GM23338 (cell line): Measurements from ENCODE around the gene PARP3. TPM values are rescaled to one million over a fixed set of nuclear protein-coding genes. Genes with fewer than 3 reads are reported as not detected.

ENCODE experiments used
- ATAC-seq: fragments of 200-7000 bp; cut with Tn5 transposase; 3 replicates; pipeline ENCODE4 v1.9.1; 2020
- DNase-seq: peaks from one replicate; pipeline ENCODE4 v3.0.0-alpha.2; 2015; ENCODE audit warnings: low spot score
- H2AFZ ChIP-seq: fragments of 200-600 bp; sonication (generic); 2 replicates; pipeline ENCODE4 v1.8.0; 2016; ENCODE audit warnings: antibody characterized with exemption, mild to moderate bottlenecking, moderate library complexity
- H3F3A ChIP-seq: fragments of 200-600 bp; sonication (generic); replicated peaks from 2 replicates; pipeline ENCODE4 v1.8.0; 2017; ENCODE audit warnings: antibody characterized with exemption, mixed run types, low read depth
- H3K27ac ChIP-seq: fragments of 200-600 bp; sonication (generic); 2 replicates; pipeline ENCODE4 v1.6.1; 2016; ENCODE audit warnings: low read depth
- H3K27me3 ChIP-seq: fragments of 200-600 bp; sonication (generic); 2 replicates; pipeline ENCODE4 v1.8.0; 2016; ENCODE audit warnings: mild to moderate bottlenecking, mixed run types, moderate library complexity; ENCODE audit not compliant: insufficient read depth
- H3K36me3 ChIP-seq: fragments of 200-600 bp; sonication (generic); 2 replicates; pipeline ENCODE4 v1.8.0; 2016; ENCODE audit warnings: mild to moderate bottlenecking; ENCODE audit not compliant: insufficient read depth
- H3K4me1 ChIP-seq: fragments of 200-600 bp; sonication (generic); 2 replicates; pipeline ENCODE4 v1.8.0; 2016; ENCODE audit warnings: mild to moderate bottlenecking, moderate library complexity; ENCODE audit not compliant: insufficient read depth
- H3K4me2 ChIP-seq: fragments of 200-600 bp; sonication (generic); 2 replicates; pipeline ENCODE4 v1.7.1; 2017; ENCODE audit warnings: mixed run types
- H3K4me3 ChIP-seq: fragments of 200-600 bp; sonication (generic); 2 replicates; pipeline ENCODE4 v1.6.1; 2016; ENCODE audit warnings: mixed run types
- H3K79me2 ChIP-seq: fragments of 200-600 bp; sonication (generic); replicated peaks from 2 replicates; pipeline ENCODE4 v1.8.0; 2017; ENCODE audit warnings: mild to moderate bottlenecking; ENCODE audit not compliant: insufficient read depth
- H3K9me2 ChIP-seq: fragments of 200-600 bp; sonication (generic); 2 replicates; pipeline ENCODE4 v1.8.0; 2017; ENCODE audit not compliant: insufficient read depth
- H4K20me1 ChIP-seq: fragments of 200-600 bp; sonication (generic); replicated peaks from 2 replicates; pipeline ENCODE4 v1.8.0; 2017; ENCODE audit warnings: mild to moderate bottlenecking; ENCODE audit not compliant: insufficient read depth
- H3K27ac Mint-ChIP-seq: 2 replicates; pipeline ENCODE4 v1.8.0; 2020; ENCODE audit warnings: inconsistent platforms, mild to moderate bottlenecking, moderate library complexity, mixed read lengths
- H3K27me3 Mint-ChIP-seq: 3 replicates; pipeline ENCODE4 v1.8.0; 2022; ENCODE audit warnings: low read depth, mild to moderate bottlenecking, moderate library complexity, mixed read lengths, inconsistent platforms; ENCODE audit not compliant: insufficient read depth, poor library complexity
- H3K36me3 Mint-ChIP-seq: 3 replicates; pipeline ENCODE4 v1.8.0; 2021; ENCODE audit warnings: low read depth, mild to moderate bottlenecking, inconsistent platforms, moderate library complexity, mixed read lengths
- H3K4me1 Mint-ChIP-seq: 3 replicates; pipeline ENCODE4 v1.8.0; 2020; ENCODE audit warnings: mild to moderate bottlenecking, inconsistent platforms, mixed read lengths
- H3K4me3 Mint-ChIP-seq: 3 replicates; pipeline ENCODE4 v1.8.0; 2021; ENCODE audit warnings: moderate library complexity, mild to moderate bottlenecking, inconsistent platforms, mixed read lengths
- H3K9me3 Mint-ChIP-seq: 3 replicates; pipeline ENCODE4 v1.8.0; 2020; ENCODE audit warnings: moderate library complexity, mild to moderate bottlenecking, inconsistent platforms, mixed read lengths
- CREB1 ChIP-seq: fragments of 250-450 bp; sonication (Bioruptor Pico); IDR thresholded peaks from 2 replicates; pipeline ENCODE4 v1.5.0; 2020; ENCODE audit warnings: low read depth, mild to moderate bottlenecking, moderate library complexity
- EZH2 ChIP-seq: fragments of 200-600 bp; sonication (generic); IDR thresholded peaks from one replicate; pipeline ENCODE4 v1.8.0; 2017; ENCODE audit warnings: antibody characterized with exemption, mild to moderate bottlenecking, low read depth; ENCODE audit not compliant: unreplicated experiment
- EZH2phosphoT487 ChIP-seq: fragments of 200-600 bp; sonication (generic); IDR thresholded peaks from one replicate; pipeline ENCODE4 v1.8.1; 2018; ENCODE audit warnings: antibody characterized with exemption; ENCODE audit not compliant: unreplicated experiment
- JUNB ChIP-seq: IDR thresholded peaks from one replicate; pipeline ENCODE4 v1.6.1; 2016; ENCODE audit warnings: antibody characterized with exemption; ENCODE audit not compliant: unreplicated experiment
- NANOG ChIP-seq: IDR thresholded peaks from 2 replicates; pipeline ENCODE4 v1.6.1; 2016; ENCODE audit warnings: antibody characterized with exemption, borderline replicate concordance
- POLR2AphosphoS5 ChIP-seq: IDR thresholded peaks from 2 replicates; pipeline ENCODE4 v1.6.1; 2016; ENCODE audit warnings: antibody characterized with exemption, low read depth
- STAT1 ChIP-seq: IDR thresholded peaks from one replicate; pipeline ENCODE4 v1.6.1; 2016; ENCODE audit warnings: antibody characterized with exemption; ENCODE audit not compliant: unreplicated experiment
- ZNF114 ChIP-seq: fragments of 250-450 bp; sonication (Bioruptor Pico); IDR thresholded peaks from 2 replicates; pipeline ENCODE4 v1.5.0; 2020; ENCODE audit warnings: mild to moderate bottlenecking, moderate library complexity
- ZNF331 ChIP-seq: fragments of 250-450 bp; sonication (Bioruptor Pico); IDR thresholded peaks from 2 replicates; pipeline ENCODE4 v1.5.0; 2020; ENCODE audit warnings: low read depth, mild to moderate bottlenecking, moderate library complexity
- polyA plus RNA-seq: library from polyadenylated mRNA; unstranded; fragments of >200 nt; fragmentation: Nextera tagmentation; extraction: Ambion mirVana; gene quantifications from 2 replicates; pipeline ENCODE4 v1.2.1, GENCODE V29; 2016
- total RNA-seq: library from RNA; depleted of rRNA; stranded (reverse); fragments of >200 nt; shearing (Covaris generic); gene quantifications from 2 replicates; pipeline ENCODE4 v1.2.3, GENCODE V29; 2014
- TF ChIP-seq, protein P1 (sequence below), 2 experiments: fragments of 200-600 bp in 1 of 2; sonication (generic) in 1 of 2; conservative IDR thresholded peaks; 2 replicates each; pipeline versions ENCODE4 v1.5.1 to v1.6.1; 2016 to 2017; ENCODE audit warnings: antibody characterized with exemption in 2 of 2, low read depth in 2 of 2, mild to moderate bottlenecking in 2 of 2, moderate library complexity in 1 of 2
- TF ChIP-seq, protein P2 (sequence below): fragments of 250-450 bp; sonication (Bioruptor Pico); IDR thresholded peaks from 2 replicates; pipeline ENCODE4 v1.5.0; 2020; ENCODE audit warnings: mild to moderate bottlenecking, moderate library complexity
- TF ChIP-seq, protein P3 (sequence below): IDR thresholded peaks from one replicate; pipeline ENCODE4 v1.6.1; 2018; ENCODE audit warnings: antibody characterized with exemption; ENCODE audit not compliant: unreplicated experiment
- TF ChIP-seq, protein P4 (sequence below): IDR thresholded peaks from 2 replicates; pipeline ENCODE4 v1.6.1; 2016; ENCODE audit warnings: antibody characterized with exemption

The PARP3 gene
- total and polyA plus RNA-seq, 2 experiments from 2014 or later: 0.76 to 1.1 TPM

DNA sequence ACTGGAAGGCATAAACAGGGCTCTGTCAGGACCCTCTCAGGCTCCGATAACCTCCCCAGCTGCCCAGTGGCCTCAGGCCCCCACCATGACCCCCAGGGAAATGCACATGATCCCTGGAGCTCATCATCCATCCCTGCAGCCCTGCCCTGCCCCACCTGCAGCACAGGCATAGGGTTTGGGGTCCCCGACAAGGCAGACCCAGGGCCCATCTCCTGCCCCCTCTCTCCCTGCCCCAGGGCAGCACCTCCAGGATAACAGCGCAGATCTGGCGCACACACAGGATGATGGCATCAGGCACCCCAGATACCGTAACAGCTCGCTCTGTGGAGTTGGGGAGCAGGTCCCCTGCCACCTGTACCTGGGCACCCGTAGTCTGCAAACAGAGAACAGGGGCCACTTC, 17.5 kb downstream of the PARP3 start:
- H3K36me3 ChIP-seq: no peaks in the 10 kb centered on the region
- H3K27me3 ChIP-seq: peaks cover 26% of the 10 kb centered on the region
- no peak overlapping the region for H3K4me2 ChIP-seq
- TF ChIP-seq ZNF114 (CRISPR knock-in tag) (no peak), JUNB (no peak), EZH2phosphoT487 (no peak), STAT1 (no peak), NANOG (no peak), CREB1 (no peak), ZNF331 (CRISPR knock-in tag) (no peak), POLR2AphosphoS5 (no peak), EZH2 (no peak)
- TF ChIP-seq, protein P1, sequence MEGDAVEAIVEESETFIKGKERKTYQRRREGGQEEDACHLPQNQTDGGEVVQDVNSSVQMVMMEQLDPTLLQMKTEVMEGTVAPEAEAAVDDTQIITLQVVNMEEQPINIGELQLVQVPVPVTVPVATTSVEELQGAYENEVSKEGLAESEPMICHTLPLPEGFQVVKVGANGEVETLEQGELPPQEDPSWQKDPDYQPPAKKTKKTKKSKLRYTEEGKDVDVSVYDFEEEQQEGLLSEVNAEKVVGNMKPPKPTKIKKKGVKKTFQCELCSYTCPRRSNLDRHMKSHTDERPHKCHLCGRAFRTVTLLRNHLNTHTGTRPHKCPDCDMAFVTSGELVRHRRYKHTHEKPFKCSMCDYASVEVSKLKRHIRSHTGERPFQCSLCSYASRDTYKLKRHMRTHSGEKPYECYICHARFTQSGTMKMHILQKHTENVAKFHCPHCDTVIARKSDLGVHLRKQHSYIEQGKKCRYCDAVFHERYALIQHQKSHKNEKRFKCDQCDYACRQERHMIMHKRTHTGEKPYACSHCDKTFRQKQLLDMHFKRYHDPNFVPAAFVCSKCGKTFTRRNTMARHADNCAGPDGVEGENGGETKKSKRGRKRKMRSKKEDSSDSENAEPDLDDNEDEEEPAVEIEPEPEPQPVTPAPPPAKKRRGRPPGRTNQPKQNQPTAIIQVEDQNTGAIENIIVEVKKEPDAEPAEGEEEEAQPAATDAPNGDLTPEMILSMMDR (conservative IDR thresholded peaks at IDR 0.05; ENCODE audit: low read depth in 2 of 2): no peak
- TF ChIP-seq, protein P2, sequence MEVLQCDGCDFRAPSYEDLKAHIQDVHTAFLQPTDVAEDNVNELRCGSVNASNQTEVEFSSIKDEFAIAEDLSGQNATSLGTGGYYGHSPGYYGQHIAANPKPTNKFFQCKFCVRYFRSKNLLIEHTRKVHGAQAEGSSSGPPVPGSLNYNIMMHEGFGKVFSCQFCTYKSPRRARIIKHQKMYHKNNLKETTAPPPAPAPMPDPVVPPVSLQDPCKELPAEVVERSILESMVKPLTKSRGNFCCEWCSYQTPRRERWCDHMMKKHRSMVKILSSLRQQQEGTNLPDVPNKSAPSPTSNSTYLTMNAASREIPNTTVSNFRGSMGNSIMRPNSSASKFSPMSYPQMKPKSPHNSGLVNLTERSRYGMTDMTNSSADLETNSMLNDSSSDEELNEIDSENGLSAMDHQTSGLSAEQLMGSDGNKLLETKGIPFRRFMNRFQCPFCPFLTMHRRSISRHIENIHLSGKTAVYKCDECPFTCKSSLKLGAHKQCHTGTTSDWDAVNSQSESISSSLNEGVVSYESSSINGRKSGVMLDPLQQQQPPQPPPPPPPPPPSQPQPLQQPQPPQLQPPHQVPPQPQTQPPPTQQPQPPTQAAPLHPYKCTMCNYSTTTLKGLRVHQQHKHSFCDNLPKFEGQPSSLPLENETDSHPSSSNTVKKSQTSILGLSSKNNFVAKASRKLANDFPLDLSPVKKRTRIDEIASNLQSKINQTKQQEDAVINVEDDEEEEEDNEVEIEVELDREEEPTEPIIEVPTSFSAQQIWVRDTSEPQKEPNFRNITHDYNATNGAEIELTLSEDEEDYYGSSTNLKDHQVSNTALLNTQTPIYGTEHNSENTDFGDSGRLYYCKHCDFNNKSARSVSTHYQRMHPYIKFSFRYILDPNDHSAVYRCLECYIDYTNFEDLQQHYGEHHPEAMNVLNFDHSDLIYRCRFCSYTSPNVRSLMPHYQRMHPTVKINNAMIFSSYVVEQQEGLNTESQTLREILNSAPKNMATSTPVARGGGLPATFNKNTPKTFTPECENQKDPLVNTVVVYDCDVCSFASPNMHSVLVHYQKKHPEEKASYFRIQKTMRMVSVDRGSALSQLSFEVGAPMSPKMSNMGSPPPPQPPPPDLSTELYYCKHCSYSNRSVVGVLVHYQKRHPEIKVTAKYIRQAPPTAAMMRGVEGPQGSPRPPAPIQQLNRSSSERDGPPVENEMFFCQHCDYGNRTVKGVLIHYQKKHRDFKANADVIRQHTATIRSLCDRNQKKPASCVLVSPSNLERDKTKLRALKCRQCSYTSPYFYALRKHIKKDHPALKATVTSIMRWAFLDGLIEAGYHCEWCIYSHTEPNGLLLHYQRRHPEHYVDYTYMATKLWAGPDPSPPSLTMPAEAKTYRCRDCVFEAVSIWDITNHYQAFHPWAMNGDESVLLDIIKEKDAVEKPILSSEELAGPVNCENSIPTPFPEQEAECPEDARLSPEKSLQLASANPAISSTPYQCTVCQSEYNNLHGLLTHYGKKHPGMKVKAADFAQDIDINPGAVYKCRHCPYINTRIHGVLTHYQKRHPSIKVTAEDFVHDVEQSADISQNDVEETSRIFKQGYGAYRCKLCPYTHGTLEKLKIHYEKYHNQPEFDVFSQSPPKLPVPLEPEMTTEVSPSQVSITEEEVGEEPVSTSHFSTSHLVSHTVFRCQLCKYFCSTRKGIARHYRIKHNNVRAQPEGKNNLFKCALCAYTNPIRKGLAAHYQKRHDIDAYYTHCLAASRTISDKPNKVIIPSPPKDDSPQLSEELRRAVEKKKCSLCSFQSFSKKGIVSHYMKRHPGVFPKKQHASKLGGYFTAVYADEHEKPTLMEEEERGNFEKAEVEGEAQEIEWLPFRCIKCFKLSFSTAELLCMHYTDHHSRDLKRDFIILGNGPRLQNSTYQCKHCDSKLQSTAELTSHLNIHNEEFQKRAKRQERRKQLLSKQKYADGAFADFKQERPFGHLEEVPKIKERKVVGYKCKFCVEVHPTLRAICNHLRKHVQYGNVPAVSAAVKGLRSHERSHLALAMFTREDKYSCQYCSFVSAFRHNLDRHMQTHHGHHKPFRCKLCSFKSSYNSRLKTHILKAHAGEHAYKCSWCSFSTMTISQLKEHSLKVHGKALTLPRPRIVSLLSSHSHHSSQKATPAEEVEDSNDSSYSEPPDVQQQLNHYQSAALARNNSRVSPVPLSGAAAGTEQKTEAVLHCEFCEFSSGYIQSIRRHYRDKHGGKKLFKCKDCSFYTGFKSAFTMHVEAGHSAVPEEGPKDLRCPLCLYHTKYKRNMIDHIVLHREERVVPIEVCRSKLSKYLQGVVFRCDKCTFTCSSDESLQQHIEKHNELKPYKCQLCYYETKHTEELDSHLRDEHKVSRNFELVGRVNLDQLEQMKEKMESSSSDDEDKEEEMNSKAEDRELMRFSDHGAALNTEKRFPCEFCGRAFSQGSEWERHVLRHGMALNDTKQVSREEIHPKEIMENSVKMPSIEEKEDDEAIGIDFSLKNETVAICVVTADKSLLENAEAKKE (CRISPR knock-in tag): no peak
- TF ChIP-seq, protein P3, sequence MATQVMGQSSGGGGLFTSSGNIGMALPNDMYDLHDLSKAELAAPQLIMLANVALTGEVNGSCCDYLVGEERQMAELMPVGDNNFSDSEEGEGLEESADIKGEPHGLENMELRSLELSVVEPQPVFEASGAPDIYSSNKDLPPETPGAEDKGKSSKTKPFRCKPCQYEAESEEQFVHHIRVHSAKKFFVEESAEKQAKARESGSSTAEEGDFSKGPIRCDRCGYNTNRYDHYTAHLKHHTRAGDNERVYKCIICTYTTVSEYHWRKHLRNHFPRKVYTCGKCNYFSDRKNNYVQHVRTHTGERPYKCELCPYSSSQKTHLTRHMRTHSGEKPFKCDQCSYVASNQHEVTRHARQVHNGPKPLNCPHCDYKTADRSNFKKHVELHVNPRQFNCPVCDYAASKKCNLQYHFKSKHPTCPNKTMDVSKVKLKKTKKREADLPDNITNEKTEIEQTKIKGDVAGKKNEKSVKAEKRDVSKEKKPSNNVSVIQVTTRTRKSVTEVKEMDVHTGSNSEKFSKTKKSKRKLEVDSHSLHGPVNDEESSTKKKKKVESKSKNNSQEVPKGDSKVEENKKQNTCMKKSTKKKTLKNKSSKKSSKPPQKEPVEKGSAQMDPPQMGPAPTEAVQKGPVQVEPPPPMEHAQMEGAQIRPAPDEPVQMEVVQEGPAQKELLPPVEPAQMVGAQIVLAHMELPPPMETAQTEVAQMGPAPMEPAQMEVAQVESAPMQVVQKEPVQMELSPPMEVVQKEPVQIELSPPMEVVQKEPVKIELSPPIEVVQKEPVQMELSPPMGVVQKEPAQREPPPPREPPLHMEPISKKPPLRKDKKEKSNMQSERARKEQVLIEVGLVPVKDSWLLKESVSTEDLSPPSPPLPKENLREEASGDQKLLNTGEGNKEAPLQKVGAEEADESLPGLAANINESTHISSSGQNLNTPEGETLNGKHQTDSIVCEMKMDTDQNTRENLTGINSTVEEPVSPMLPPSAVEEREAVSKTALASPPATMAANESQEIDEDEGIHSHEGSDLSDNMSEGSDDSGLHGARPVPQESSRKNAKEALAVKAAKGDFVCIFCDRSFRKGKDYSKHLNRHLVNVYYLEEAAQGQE: no peak
- TF ChIP-seq, protein P4, sequence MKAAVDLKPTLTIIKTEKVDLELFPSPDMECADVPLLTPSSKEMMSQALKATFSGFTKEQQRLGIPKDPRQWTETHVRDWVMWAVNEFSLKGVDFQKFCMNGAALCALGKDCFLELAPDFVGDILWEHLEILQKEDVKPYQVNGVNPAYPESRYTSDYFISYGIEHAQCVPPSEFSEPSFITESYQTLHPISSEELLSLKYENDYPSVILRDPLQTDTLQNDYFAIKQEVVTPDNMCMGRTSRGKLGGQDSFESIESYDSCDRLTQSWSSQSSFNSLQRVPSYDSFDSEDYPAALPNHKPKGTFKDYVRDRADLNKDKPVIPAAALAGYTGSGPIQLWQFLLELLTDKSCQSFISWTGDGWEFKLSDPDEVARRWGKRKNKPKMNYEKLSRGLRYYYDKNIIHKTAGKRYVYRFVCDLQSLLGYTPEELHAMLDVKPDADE: no peak
- ATAC-seq (no peak), DNase-seq (no peak)
- Mint-ChIP-seq H3K4me1 (peaks cover 17% of the 10 kb centered on the region; the same call in 2 of the 3 replicates), H3K27ac (no peak overlapping the region), H3K4me3 (no peak overlapping the region), H3K36me3 (peaks cover 3% of the 10 kb centered on the region; the same call in 1 of the 3 replicates), H3K9me3 (no peaks in the 10 kb centered on the region), H3K27me3 (peaks cover 34% of the 10 kb centered on the region)
- H3F3A ChIP-seq: 0 out of 2 replicates have a peak, but pooled peaks cover 5% of the 10 kb centered on the region
- H3K27ac ChIP-seq: no peak overlapping the region
- H3K9me2 ChIP-seq: no peaks in the 10 kb centered on the region
- H4K20me1 ChIP-seq: no peaks in the 10 kb centered on the region; the same call in 1 of the 2 replicates
- no peak overlapping the region for H3K4me3 ChIP-seq
- H2AFZ ChIP-seq: no peak overlapping the region
- no peaks in the 10 kb centered on the region for H3K79me2 ChIP-seq
- peaks cover 9% of the 10 kb centered on the region; the same call in 1 of the 2 replicates for H3K4me1 ChIP-seq
